KMS-11 (cell line): ENCODE data around the gene AKNA.
"Not testable (repeated sequence)": the region's sequence is repeated elsewhere in the genome, so short reads cannot be mapped to it uniquely, and the experiment has no call there.

Source experiments
- H2AFZ ChIP-seq: fragments of 200-600 bp; sonication (generic); 2 replicates; pipeline ENCODE4 v1.6.1; 2016; ENCODE audit warnings: antibody characterized with exemption, mixed run types, low read depth
- H3K27ac ChIP-seq: fragments of 200-600 bp; sonication (generic); 2 replicates; pipeline ENCODE4 v1.6.1; 2016; ENCODE audit warnings: mild to moderate bottlenecking, mixed run types
- H3K27me3 ChIP-seq: fragments of 200-600 bp; sonication (generic); 2 replicates; pipeline ENCODE4 v1.6.1; 2017; ENCODE audit warnings: mild to moderate bottlenecking, low read depth, mixed run types, moderate library complexity; ENCODE audit not compliant: insufficient read depth
- H3K36me3 ChIP-seq: fragments of 200-600 bp; sonication (generic); 2 replicates; pipeline ENCODE4 v1.6.1; 2017; ENCODE audit warnings: mild to moderate bottlenecking, mixed run types; ENCODE audit not compliant: insufficient read depth
- H3K4me1 ChIP-seq: fragments of 200-600 bp; sonication (generic); 2 replicates; pipeline ENCODE4 v1.6.1; 2016; ENCODE audit warnings: mild to moderate bottlenecking, low read depth, mixed run types; ENCODE audit not compliant: poor library complexity, severe bottlenecking
- H3K4me2 ChIP-seq: fragments of 200-600 bp; sonication (generic); 2 replicates; pipeline ENCODE4 v1.7.0; 2016; ENCODE audit warnings: mild to moderate bottlenecking, mixed run types
- H3K4me3 ChIP-seq: fragments of 200-600 bp; sonication (generic); IDR thresholded peaks from 2 replicates; pipeline ENCODE4 v1.6.1; 2017; ENCODE audit warnings: low read depth, low read length, mixed read lengths; ENCODE audit not compliant: insufficient read depth
- H3K79me2 ChIP-seq: fragments of 200-600 bp; sonication (generic); 2 replicates; pipeline ENCODE4 v1.6.1; 2016; ENCODE audit warnings: low read depth, mixed run types; ENCODE audit not compliant: insufficient read depth
- H3K9ac ChIP-seq: fragments of 200-600 bp; sonication (generic); 2 replicates; pipeline ENCODE4 v1.6.1; 2016; ENCODE audit warnings: mild to moderate bottlenecking, mixed run types
- H4K20me1 ChIP-seq: fragments of 200-600 bp; sonication (generic); 2 replicates; pipeline ENCODE4 v1.6.1; 2016; ENCODE audit warnings: mild to moderate bottlenecking, mixed run types; ENCODE audit not compliant: insufficient read depth
- CTCF ChIP-seq: fragments of 200-600 bp; sonication (generic); conservative IDR thresholded peaks from 2 replicates; pipeline ENCODE4 v1.6.1; 2017; ENCODE audit warnings: low read depth, mild to moderate bottlenecking, antibody characterized with exemption, low read length, moderate library complexity, mixed read lengths

Gene AKNA

GRCh38 chr9:114324492-114324891 is 63.3 kb downstream of the AKNA start:
- Histone ChIP-seq H3K4me3 (no peak overlapping the region), H3K27me3 (no peaks in the 10 kb centered on the region)

GRCh38 chr9:114323849-114324248 is 63.9 kb downstream of the AKNA start:
- not testable (repeated sequence) for H3K4me3 ChIP-seq, H3K27me3 ChIP-seq, H4K20me1 ChIP-seq, H3K4me2 ChIP-seq, H3K27ac ChIP-seq, H3K9ac ChIP-seq, H3K36me3 ChIP-seq, H3K4me1 ChIP-seq, H3K79me2 ChIP-seq, H2AFZ ChIP-seq

More at GRCh38 chr9:114324492-114324891, 63.3 kb downstream of the AKNA start:
- Histone ChIP-seq H4K20me1 (no peaks in the 10 kb centered on the region), H3K9ac (no peak overlapping the region), H3K4me2 (no peak overlapping the region), H2AFZ (no peak overlapping the region), H3K4me1 (no peaks in the 10 kb centered on the region), H3K79me2 (no peaks in the 10 kb centered on the region), H3K27ac (no peak overlapping the region), H3K36me3 (no peaks in the 10 kb centered on the region)
- TF ChIP-seq CTCF = no peak

GRCh38 chr9:114322831-114323531 is 64.8 kb downstream of the AKNA start, which contains the start of gene ORM1:
TSS of gene ORM1 (plus strand) at chr9:114323098. CDS start at chr9:114323134, 36 bp downstream.
- not testable (repeated sequence) for H3K36me3 ChIP-seq, H3K4me1 ChIP-seq, H2AFZ ChIP-seq, H3K27me3 ChIP-seq, H3K27ac ChIP-seq, H3K79me2 ChIP-seq, H3K4me3 ChIP-seq, H3K4me2 ChIP-seq, H3K9ac ChIP-seq, H4K20me1 ChIP-seq

DNA sequence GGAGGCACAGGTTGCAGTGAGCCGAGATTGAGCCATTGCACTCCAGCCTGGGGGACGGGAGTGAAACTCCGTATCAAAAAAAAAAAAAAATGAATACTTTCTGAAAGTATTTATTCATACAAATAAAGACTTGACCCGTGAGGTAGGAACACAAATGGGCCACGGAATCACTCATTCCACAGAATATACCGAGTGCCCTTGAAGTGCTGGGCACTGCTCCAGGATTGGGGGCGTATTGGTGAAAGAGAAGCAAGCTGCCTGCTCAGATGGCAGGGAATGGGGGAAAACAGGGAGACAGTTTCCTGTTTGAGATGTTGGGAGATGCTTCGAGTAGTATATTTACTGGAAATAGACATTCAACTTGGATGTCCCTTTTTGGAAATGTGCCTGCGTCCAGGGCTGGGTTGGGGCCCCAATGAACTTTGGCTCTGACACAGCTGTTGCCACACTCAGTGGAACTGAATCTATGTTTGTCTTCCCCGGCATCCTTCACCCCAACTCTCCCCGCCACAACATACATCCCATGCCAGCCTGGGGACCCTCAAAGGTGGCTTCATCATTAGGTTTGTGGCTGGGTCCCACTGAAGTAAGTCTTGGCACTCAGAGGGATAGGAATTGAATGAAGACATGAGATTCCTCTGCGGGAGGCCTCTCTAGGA is 65.5 kb downstream of the AKNA start:
- not testable (repeated sequence) for H3K79me2 ChIP-seq, H3K36me3 ChIP-seq, H3K27me3 ChIP-seq, H3K4me2 ChIP-seq, H4K20me1 ChIP-seq, H3K9ac ChIP-seq, H3K4me1 ChIP-seq, H3K27ac ChIP-seq, H3K4me3 ChIP-seq, H2AFZ ChIP-seq

GRCh38 chr9:114321759-114322158 is 66.0 kb downstream of the AKNA start:
- Histone ChIP-seq H3K4me2 (no peak overlapping the region), H3K27ac (no peak overlapping the region)
- TF ChIP-seq CTCF = no peak

DNA sequence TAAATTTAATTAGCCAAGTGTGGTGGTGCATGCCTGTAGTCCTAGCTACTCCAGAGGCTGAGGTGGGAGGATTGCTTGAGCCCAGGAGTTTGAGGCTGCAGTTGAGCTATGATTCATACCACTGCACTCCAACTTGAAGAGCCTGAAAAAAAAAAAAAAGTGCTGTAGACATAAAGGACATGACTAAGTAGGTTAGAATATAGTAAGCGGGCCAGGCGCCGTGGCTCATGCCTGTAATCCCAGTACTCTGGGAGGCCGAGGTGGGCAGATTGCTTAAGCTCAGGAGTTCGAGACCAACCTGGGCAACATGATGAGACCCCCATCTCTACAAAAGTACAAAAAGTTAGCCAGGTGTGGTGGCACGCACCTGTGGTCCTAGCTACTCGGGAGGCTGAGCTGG is 67.1 kb downstream of the AKNA start:
- H3K4me3 ChIP-seq, H3K36me3 ChIP-seq, H3K27me3 ChIP-seq: not testable (repeated sequence)

More at GRCh38 chr9:114321759-114322158, 66.0 kb downstream of the AKNA start:
- no peak overlapping the region for H2AFZ ChIP-seq
- H3K79me2 ChIP-seq = no peaks in the 10 kb centered on the region
- no peaks in the 10 kb centered on the region for H4K20me1 ChIP-seq
- H3K36me3 ChIP-seq = no peaks in the 10 kb centered on the region
- no peak overlapping the region for H3K9ac ChIP-seq
- H3K27me3 ChIP-seq = no peaks in the 10 kb centered on the region
- H3K4me1 ChIP-seq = peaks cover 9% of the 10 kb centered on the region
- H3K4me3 ChIP-seq = no peak overlapping the region

More for the DNA sequence above, 67.1 kb downstream of the AKNA start:
- not testable (repeated sequence) for H4K20me1 ChIP-seq, H3K4me1 ChIP-seq, H3K9ac ChIP-seq, H3K27ac ChIP-seq, H3K4me2 ChIP-seq, H2AFZ ChIP-seq, H3K79me2 ChIP-seq
